ENCODE data around the gene HGD.

DNA sequence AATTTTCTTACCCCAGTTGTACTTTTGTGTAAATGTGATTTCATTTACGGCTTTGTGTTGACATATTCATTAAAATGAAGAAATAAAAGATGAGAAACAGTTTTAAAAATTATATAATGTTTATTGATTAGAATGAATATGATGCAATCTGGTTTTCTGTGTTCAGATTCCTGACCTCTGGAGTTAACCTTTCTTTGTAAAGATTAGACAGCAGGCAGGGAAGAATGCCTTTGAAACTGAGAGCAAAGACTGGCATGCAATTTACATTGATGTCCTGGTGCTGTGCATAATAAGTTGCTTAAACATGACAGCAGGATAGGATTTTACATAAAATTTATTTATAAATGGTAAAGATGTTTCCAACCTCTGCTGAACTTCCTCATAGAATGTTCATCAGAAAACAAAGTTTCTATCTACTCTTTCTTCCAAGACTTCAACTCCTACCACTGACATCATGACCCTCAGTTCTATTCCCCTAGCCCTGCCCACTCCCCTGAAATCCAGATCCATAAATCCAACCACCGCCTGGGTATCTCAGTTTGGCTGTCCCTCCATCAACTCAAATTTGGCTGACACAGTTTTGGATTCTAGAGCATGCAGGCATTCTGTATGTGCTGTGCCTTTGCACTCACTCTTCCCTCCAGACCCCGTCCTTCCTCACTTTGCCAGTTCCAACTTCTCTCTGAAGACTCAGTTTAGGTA is 1.7 kb downstream of the HGD start:
- TF ChIP-seq, protein P1, sequence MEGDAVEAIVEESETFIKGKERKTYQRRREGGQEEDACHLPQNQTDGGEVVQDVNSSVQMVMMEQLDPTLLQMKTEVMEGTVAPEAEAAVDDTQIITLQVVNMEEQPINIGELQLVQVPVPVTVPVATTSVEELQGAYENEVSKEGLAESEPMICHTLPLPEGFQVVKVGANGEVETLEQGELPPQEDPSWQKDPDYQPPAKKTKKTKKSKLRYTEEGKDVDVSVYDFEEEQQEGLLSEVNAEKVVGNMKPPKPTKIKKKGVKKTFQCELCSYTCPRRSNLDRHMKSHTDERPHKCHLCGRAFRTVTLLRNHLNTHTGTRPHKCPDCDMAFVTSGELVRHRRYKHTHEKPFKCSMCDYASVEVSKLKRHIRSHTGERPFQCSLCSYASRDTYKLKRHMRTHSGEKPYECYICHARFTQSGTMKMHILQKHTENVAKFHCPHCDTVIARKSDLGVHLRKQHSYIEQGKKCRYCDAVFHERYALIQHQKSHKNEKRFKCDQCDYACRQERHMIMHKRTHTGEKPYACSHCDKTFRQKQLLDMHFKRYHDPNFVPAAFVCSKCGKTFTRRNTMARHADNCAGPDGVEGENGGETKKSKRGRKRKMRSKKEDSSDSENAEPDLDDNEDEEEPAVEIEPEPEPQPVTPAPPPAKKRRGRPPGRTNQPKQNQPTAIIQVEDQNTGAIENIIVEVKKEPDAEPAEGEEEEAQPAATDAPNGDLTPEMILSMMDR (IDR thresholded peaks at IDR 0.05; ENCODE audit: low read depth, low read length, poor library complexity, severe bottlenecking): no peak
- TF ChIP-seq EZH2phosphoT487 (IDR thresholded peaks at IDR 0.05; ENCODE audit: borderline replicate concordance, low read length): no peak

Data from DOHH2 (cell line).